ENCODE data around the gene AJAP1.

GRCh38 chr1:4773226-4773625 is 118.8 kb downstream of the AJAP1 start:
- TF ChIP-seq YY1 (IDR thresholded peaks at IDR 0.05; ENCODE audit: low read depth) = no peak
- TF ChIP-seq TAF1 (IDR thresholded peaks at IDR 0.05; ENCODE audit: low read depth) = no peak

All from Ishikawa (cell line).